Measurements from ENCODE around the gene RBPJL. TPM values are rescaled to one million over a fixed set of nuclear protein-coding genes. Genes with fewer than 3 reads are reported as not detected.
"Not testable (repeated sequence)": the region's sequence is repeated elsewhere in the genome, so short reads cannot be mapped to it uniquely, and the experiment has no call there.

RBPJL gene
- total RNA-seq, 1 donor from 2014 or later = not detected

GRCh38 chr20:45347936-45348778, 41.5 kb downstream of the RBPJL start, which contains the start of gene SDC4:
Gene SDC4, minus strand, starts transcription at chr20:45348424. Its CDS starts 40 bp downstream, at chr20:45348384.
- peaks cover 2% of the 10 kb centered on the region for H3K36me3 ChIP-seq (ENCODE audit: control insufficient read depth, insufficient read depth, low read length)
- H3K4me3 ChIP-seq (ENCODE audit: low read depth, low read length) = peak within 1 kb of the TSS; percentile 97
- no peak for TF ChIP-seq CTCF (IDR thresholded peaks at IDR 0.05; ENCODE audit: insufficient read depth, low read length, severe bottlenecking)
- H3K27me3 ChIP-seq (ENCODE audit: control insufficient read depth, insufficient read depth, low read length) = no peaks in the 10 kb centered on the region
- peak; percentile 61 for DNase-seq (ENCODE audit: low read depth)
- no peak for FAIRE-seq

GRCh38 chr20:45350217-45350616, 43.6 kb downstream of the RBPJL start:
- H3K4me3 ChIP-seq (ENCODE audit: low read depth, low read length) = no peak overlapping the region
- DNase-seq (ENCODE audit: low read depth) (no peak), FAIRE-seq (no peak)
- H3K27me3 ChIP-seq (ENCODE audit: control insufficient read depth, insufficient read depth, low read length) = no peaks in the 10 kb centered on the region
- TF ChIP-seq CTCF (IDR thresholded peaks at IDR 0.05; ENCODE audit: insufficient read depth, low read length, severe bottlenecking) = no peak
- no peaks in the 10 kb centered on the region for H3K36me3 ChIP-seq (ENCODE audit: control insufficient read depth, insufficient read depth, low read length)

- not testable (repeated sequence) for H3K36me3 ChIP-seq (ENCODE audit: control insufficient read depth, insufficient read depth, low read length); FAIRE-seq; DNase-seq (ENCODE audit: low read depth); H3K4me3 ChIP-seq (ENCODE audit: low read depth, low read length); H3K27me3 ChIP-seq (ENCODE audit: control insufficient read depth, insufficient read depth, low read length)
These were observed 44.2 kb downstream of the RBPJL start for GRCh38 chr20:45350795-45351194.

- FAIRE-seq (no peak), DNase-seq (ENCODE audit: low read depth) (no peak)
- Histone ChIP-seq H3K27me3 (ENCODE audit: control insufficient read depth, insufficient read depth, low read length) (no peaks in the 10 kb centered on the region), H3K36me3 (ENCODE audit: control insufficient read depth, insufficient read depth, low read length) (no peaks in the 10 kb centered on the region), H3K4me3 (ENCODE audit: low read depth, low read length) (no peak overlapping the region)
- TF ChIP-seq CTCF (IDR thresholded peaks at IDR 0.05; ENCODE audit: insufficient read depth, low read length, severe bottlenecking) = no peak
These were observed 46.1 kb downstream of the RBPJL start for GRCh38 chr20:45352729-45353128.

- no peak for FAIRE-seq
These were observed 47.1 kb downstream of the RBPJL start for GRCh38 chr20:45353746-45354145.

More at GRCh38 chr20:45353746-45354145, 47.1 kb downstream of the RBPJL start:
- Histone ChIP-seq H3K36me3 (ENCODE audit: control insufficient read depth, insufficient read depth, low read length) (no peaks in the 10 kb centered on the region), H3K27me3 (ENCODE audit: control insufficient read depth, insufficient read depth, low read length) (no peaks in the 10 kb centered on the region), H3K4me3 (ENCODE audit: low read depth, low read length) (no peak overlapping the region)
- no peak for TF ChIP-seq CTCF (IDR thresholded peaks at IDR 0.05; ENCODE audit: insufficient read depth, low read length, severe bottlenecking)
- no peak for DNase-seq (ENCODE audit: low read depth)
